ENCODE results near the gene ALDH1A3.

The ALDH1A3 gene

DNA sequence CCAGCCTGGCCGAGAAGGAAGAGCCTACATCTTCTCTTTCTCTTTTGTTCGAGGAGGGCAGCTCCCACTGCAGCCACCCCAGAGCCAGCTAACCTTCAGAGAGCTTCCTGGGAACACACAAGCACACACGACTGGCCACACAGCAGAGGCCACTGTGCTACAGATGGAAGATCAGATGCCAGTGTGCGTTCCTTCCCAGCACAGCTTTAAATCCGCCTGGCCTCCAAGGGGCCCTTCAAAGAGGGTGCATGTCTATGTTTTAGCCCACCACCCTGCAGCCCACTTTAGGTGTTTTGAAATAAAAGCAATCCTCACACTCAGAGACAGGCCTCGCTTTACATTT, 12.4 kb downstream of the ALDH1A3 start:
- TF ChIP-seq CSRNP3 (CRISPR knock-in tag; IDR thresholded peaks at IDR 0.05) (no peak), ZNF70 (CRISPR knock-in tag; IDR thresholded peaks at IDR 0.05) (no peak), ARNTL (CRISPR knock-in tag; IDR thresholded peaks at IDR 0.05; ENCODE audit: borderline replicate concordance, low read depth) (no peak), ISL1 (CRISPR knock-in tag; IDR thresholded peaks at IDR 0.05) (no peak), ZNF8 (CRISPR knock-in tag; IDR thresholded peaks at IDR 0.05) (no peak), POU6F1 (CRISPR knock-in tag; IDR thresholded peaks at IDR 0.05; ENCODE audit: borderline replicate concordance, low read depth) (no peak), GLIS3 (CRISPR knock-in tag; IDR thresholded peaks at IDR 0.05) (no peak), SNAI2 (CRISPR knock-in tag; IDR thresholded peaks at IDR 0.05) (no peak)
- TF ChIP-seq, protein P1, sequence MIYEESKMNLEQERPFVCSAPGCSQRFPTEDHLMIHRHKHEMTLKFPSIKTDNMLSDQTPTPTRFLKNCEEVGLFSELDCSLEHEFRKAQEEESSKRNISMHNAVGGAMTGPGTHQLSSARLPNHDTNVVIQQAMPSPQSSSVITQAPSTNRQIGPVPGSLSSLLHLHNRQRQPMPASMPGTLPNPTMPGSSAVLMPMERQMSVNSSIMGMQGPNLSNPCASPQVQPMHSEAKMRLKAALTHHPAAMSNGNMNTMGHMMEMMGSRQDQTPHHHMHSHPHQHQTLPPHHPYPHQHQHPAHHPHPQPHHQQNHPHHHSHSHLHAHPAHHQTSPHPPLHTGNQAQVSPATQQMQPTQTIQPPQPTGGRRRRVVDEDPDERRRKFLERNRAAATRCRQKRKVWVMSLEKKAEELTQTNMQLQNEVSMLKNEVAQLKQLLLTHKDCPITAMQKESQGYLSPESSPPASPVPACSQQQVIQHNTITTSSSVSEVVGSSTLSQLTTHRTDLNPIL (CRISPR knock-in tag; IDR thresholded peaks at IDR 0.05; ENCODE audit: low read depth) = no peak
- TF ChIP-seq, protein P2, sequence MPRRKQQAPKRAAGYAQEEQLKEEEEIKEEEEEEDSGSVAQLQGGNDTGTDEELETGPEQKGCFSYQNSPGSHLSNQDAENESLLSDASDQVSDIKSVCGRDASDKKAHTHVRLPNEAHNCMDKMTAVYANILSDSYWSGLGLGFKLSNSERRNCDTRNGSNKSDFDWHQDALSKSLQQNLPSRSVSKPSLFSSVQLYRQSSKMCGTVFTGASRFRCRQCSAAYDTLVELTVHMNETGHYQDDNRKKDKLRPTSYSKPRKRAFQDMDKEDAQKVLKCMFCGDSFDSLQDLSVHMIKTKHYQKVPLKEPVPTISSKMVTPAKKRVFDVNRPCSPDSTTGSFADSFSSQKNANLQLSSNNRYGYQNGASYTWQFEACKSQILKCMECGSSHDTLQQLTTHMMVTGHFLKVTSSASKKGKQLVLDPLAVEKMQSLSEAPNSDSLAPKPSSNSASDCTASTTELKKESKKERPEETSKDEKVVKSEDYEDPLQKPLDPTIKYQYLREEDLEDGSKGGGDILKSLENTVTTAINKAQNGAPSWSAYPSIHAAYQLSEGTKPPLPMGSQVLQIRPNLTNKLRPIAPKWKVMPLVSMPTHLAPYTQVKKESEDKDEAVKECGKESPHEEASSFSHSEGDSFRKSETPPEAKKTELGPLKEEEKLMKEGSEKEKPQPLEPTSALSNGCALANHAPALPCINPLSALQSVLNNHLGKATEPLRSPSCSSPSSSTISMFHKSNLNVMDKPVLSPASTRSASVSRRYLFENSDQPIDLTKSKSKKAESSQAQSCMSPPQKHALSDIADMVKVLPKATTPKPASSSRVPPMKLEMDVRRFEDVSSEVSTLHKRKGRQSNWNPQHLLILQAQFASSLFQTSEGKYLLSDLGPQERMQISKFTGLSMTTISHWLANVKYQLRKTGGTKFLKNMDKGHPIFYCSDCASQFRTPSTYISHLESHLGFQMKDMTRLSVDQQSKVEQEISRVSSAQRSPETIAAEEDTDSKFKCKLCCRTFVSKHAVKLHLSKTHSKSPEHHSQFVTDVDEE (CRISPR knock-in tag; IDR thresholded peaks at IDR 0.05) = no peak
- no peak for ATAC-seq

GRCh38 chr15:100893261-100893963, 13.8 kb downstream of the ALDH1A3 start:
- no peak for ATAC-seq
- TF ChIP-seq SNAI2 (CRISPR knock-in tag; IDR thresholded peaks at IDR 0.05) (no peak), ZNF70 (CRISPR knock-in tag; IDR thresholded peaks at IDR 0.05) (no peak), PPARA (CRISPR knock-in tag; IDR thresholded peaks at IDR 0.05; ENCODE audit: borderline replicate concordance) (no peak), CSDC2 (CRISPR knock-in tag; IDR thresholded peaks at IDR 0.05) (no peak), ZFP3 (CRISPR knock-in tag; IDR thresholded peaks at IDR 0.05) (peak; percentile 87), CSRNP3 (CRISPR knock-in tag; IDR thresholded peaks at IDR 0.05) (no peak), RARB (CRISPR knock-in tag; IDR thresholded peaks at IDR 0.05) (no peak), GLIS3 (CRISPR knock-in tag; IDR thresholded peaks at IDR 0.05) (no peak)

- TF ChIP-seq CSDC2 (CRISPR knock-in tag; IDR thresholded peaks at IDR 0.05) (no peak), PPARA (CRISPR knock-in tag; IDR thresholded peaks at IDR 0.05; ENCODE audit: borderline replicate concordance) (no peak), ISL1 (CRISPR knock-in tag; IDR thresholded peaks at IDR 0.05) (no peak), TOX (CRISPR knock-in tag; IDR thresholded peaks at IDR 0.05; ENCODE audit: borderline replicate concordance) (no peak), ZFP3 (CRISPR knock-in tag; IDR thresholded peaks at IDR 0.05) (no peak)
- TF ChIP-seq, protein P1 (CRISPR knock-in tag; IDR thresholded peaks at IDR 0.05; ENCODE audit: low read depth) = no peak
- no peak for ATAC-seq
These were observed 14.3 kb downstream of the ALDH1A3 start for GRCh38 chr15:100893964-100894295.

GRCh38 chr15:100895721-100896120, 16.1 kb downstream of the ALDH1A3 start:
- no peak for ATAC-seq

More at GRCh38 chr15:100895721-100896120, 16.1 kb downstream of the ALDH1A3 start:
- TF ChIP-seq SNAI2 (CRISPR knock-in tag; IDR thresholded peaks at IDR 0.05) (no peak), OSR1 (CRISPR knock-in tag; IDR thresholded peaks at IDR 0.05) (no peak)
- TF ChIP-seq, protein P2 (CRISPR knock-in tag; IDR thresholded peaks at IDR 0.05) = no peak
